Hematopoietic multipotent progenitor cell treated with erythropoietin and hydrocortisone succinate and interleukin-3 and kit ligand, for 15 days (in vitro differentiated cells): ENCODE results near the gene KRTAP19-3.
"Not testable (repeated sequence)": the region's sequence is repeated elsewhere in the genome, so short reads cannot be mapped to it uniquely, and the experiment has no call there.

Source experiments
- DNase-seq: peaks from one replicate; pipeline ENCODE4 v3.0.0-alpha.2; 2015; ENCODE audit warnings: low spot score

The KRTAP19-3 gene

DNA sequence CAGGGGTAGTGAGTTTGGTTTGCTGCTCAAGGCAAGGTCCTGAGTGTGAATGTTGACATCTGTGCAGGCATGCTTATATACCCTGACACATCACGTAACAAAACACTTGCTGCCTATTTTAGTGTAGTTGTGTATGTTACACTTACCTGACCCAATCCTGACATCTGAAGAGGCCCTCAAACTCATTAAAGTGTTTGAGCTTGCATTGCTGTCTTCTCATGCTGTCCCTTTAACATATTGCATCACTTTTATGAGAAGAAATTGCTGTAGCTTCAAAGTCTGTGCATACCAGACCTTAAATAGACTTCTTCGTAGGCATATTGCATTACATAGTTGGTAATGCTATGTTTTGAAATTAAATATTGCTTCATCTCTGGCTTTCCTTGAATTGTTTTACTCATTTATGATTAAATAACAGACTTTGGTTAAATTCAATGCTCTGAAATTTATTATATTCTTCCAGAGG lies at the start of gene KRTAP19-3:
TSS of gene KRTAP19-3 (minus strand) at position 51 of the 466 bp plus-strand sequence. CDS start 56 bp downstream, outside the sequence.
- DNase-seq: no peak

DNA sequence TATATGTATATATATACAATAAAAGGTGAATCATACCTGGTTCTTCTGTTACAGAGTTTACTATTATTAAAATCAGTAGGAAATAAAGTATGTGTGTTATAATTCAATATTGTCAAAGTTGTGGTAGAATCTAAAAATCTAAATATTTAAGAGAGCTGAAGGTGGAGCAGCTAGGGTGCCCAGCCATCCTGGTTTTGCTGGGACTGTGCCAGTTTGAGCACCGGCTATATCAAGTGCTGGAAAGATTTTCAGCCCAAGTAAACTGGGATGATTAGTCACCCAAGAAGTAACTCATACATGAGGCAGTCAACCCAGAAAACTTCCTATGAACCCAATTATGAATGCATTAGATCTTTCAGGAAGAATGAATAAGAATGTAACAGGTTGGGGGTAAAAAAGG lies 27.1 kb upstream of the KRTAP19-3 start:
- DNase-seq: no peak

DNA sequence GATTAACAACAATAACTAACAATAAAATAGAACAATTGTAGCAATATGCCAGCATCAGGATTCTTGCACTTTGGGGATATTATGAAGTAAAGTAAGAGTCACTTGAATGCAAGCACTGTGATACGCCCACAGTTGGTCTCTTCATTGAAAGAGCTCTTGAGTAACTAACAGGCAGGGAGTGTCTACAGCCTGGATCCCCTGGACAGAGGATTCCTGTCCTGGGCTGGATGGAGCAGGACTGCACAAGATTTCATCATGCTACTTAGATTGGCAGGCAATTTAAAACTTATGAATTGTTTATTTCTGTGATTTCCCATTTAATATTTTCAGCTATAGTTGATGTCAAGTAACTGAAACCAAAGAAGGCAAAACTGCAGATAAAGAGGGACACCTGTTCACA lies 23.9 kb upstream of the KRTAP19-3 start:
- DNase-seq: no peak

DNA sequence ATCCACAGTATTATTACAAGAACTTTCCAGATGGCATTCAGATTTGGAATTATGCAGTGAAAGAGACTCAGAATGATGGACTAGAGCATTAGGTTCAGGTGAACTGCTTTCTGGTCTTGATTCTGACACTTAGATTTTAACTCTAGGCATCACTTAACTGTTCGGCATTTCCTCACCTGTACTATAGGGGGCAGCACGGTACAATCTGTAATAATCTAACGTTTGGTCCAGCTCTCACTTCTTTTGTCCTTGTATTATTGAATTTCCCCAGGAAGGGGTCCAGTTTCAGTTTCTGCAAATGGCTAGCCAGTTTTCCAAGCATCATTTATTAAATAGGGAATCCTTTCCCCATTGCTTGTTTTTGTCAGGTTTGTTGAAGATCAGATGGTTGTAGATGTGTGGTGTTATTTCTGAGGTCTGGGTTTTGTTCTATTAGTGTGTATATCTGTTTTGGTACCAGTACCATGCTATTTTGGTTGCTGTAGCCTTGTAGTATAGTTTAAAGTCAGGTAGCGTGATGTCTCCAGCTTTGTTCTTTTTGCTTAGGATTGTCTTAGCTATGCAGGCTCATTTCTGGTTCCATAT lies 13.9 kb upstream of the KRTAP19-3 start:
- DNase-seq: not testable (repeated sequence)

DNA sequence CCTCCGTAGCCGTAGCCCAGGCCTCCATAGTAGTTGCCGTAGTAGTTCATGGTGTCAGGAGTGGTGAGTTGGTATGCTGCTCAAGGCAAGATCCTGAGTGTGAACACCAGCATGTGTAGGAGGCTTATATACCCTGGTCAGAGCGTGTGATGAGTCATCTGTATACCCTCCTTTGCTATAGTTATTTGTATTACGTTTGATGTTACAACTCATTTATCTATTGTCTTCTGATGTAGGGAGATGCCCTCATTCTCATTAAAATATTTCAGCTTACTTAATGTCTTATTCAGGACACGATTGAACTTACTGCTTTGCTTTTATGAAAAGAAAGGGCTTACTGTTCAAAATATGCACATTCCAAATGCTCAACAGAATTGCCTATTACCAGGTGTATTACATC lies 10.2 kb upstream of the KRTAP19-3 start, which contains the start of gene KRTAP19-5:
TSS of gene KRTAP19-5 (minus strand) at position 101 of the 400 bp plus-strand sequence. CDS start at position 50, 51 bp downstream.
- DNase-seq: no peak

DNA sequence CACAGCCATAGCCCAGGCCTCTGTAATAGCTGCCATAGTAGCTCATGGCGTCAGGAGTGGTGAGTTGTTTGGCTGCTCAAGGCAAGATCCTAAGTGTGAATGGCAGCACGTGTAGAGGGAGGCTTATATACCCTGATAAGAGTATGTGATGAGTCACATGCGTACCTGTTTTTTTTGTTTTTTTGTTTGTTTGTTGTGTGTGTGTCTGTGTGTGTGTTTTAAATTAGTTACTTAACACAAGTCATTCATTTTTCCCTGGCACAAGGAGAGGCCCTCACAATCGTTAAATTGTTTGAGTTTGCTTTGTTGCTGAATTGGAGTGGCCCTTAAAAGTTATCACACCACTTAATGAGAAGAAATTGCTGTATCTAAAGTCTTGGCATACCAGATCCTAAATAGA lies 5.3 kb upstream of the KRTAP19-3 start, which contains the start of gene KRTAP19-4:
TSS of gene KRTAP19-4 (minus strand) at position 101 of the 400 bp plus-strand sequence. CDS start at position 46, 55 bp downstream.
- no peak for DNase-seq

DNA sequence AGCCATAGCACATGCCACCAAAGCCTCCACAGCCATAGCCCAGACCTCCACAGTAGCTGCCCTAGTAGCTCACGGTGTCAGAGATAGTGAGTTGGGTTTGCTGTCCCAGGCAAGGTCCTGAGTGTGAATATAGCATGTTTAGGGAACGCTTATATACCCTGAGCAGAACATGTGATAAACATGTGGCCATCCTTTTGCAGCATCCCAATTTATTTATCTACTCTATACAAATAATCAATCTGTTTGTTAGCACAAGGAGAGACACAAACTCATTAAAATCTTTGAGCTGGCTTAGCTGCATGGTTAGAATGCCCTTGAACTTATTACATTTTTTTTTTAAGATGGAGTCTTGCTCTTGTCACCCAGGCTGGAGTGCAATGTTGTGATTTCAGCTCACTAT lies 4.5 kb downstream of the KRTAP19-3 start, which contains the start of gene KRTAP19-2:
TSS of gene KRTAP19-2 (minus strand) at position 101 of the 400 bp plus-strand sequence. CDS start at position 13, 88 bp downstream.
- no peak for DNase-seq

DNA sequence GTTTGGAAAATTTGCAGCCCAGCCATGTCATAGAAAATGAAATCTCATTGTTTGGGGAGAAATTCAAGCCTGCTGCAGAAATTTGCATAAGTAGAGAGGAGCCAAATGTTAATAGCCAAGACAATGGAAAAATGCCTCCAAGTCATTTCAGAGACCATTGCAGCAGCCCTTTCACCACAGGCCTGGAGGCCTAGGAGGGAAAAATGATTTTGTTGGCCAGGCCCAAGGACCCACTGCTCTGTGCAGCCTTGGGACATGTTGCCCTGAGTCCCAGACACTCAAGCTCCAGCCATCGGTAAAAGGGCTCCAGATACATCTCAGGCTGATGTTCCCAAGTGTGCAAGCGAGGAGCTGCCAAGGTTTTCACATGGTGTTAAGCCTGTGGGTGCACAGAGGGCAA lies 5.6 kb downstream of the KRTAP19-3 start:
- DNase-seq: no peak

DNA sequence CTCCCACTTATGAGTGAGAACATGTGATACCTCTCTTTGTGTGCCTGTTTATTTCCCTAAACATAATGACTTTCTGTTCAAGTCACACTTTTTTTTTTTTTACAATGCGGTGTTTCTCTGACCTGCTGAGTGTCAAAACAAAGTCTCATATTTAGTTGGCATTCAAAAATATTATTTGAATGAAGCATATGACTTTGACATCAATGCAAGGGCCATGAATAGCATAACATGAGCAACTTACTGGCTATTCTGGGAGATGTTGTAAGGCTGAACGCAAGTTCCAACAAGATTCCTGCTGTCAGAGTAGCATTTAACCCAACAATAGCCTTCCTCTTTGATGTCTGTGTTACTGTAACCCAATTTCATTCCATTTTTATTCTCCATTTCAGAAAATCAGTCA lies 9.7 kb downstream of the KRTAP19-3 start:
- DNase-seq: no peak

DNA sequence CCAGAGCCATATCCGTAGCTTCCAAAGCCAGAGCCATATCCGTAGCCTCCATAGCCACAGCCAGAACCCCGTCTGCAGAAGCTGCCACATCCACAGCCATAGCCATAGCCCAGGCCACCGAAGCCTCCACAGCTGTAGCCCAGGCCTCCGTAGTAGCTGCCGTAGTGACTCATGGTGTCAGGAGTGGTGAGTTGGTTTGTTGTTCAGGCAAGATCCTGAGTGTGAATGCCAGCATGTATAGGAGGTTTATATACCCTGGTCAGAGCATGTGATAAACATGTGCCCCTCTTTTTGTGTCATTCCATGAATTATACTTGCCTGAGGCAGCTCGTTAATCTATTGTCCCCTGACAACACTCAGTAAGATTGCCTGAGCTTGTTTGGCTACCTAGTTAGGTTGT lies 11.7 kb downstream of the KRTAP19-3 start, which contains the start of gene KRTAP19-1:
TSS of gene KRTAP19-1 (minus strand) at position 223 of the 400 bp plus-strand sequence. CDS start at position 173, 50 bp downstream.
- no peak for DNase-seq

DNA sequence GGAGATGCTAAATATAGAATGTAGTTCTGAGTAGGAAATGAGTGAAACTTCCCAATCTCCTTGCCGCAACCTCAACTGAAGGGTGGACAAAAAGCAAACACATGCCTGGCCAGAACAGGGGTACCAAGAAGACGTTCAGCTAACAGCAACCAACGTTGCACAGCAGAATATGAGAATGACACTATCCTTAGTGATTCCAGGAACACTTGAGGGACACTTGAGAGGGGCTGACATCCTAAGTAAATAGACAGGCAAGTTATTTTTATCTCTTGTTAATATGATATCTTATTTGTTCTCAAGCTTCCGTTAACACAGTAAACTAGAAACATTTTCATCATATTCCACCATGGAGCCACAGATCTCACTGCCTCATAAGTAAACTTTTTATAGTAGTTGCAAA lies 12.6 kb downstream of the KRTAP19-3 start:
- no peak for DNase-seq

DNA sequence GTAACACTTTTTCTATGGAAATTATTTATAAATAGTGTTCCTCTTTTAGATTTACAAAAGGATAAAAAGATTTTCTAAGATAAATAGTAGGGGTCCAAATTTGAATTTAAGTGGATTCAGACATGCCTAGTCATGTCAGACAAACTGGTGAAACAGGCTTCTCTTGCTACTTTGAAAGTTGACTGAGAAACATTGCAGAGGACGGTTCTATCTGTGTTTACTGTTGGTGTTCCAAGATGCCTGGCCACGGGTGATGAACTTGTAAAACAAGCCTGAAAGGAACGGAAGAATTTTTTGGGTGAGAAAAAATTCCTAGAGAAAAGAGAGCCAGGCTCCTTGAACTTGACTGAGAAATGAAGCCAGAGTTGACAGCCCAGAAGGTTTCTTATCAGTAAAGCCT lies 13.8 kb downstream of the KRTAP19-3 start:
- DNase-seq: no peak

DNA sequence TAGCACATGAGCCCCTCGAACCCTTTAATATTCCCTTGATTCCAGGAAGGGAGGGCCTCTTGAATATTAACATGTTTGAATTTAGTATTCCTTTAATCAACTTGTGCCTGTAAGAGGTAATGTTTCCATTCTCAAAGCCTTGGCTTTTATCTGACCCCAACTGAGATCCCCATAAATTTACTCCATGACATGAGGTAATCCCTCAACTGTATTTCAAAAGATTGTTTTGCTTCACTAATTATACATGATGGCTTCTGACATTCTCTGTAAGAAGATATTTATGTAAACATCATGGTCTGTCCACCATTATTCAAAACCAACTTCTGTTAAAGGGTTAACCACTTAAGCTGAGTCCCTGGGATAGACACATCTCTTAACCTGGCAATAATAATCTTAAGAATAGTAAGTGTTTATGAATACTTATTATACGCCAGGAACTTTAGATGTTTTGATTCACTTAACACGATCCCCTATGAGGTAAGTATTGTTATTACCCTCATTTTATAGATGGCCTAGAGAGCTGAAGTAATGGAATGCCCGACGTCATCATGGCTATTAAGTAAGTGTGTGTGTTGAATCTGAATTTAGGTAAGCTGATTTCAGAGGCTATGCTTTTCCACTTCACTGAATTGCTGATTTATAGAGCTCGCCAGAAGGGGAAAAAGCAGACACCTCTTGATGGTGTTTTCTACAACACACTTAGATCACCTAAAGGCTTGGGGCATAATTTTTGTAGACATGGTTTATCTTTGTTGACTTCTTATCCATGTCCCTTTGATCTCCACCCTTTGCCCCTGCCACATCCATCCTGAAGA lies 22.7 kb downstream of the KRTAP19-3 start:
- DNase-seq: no peak

DNA sequence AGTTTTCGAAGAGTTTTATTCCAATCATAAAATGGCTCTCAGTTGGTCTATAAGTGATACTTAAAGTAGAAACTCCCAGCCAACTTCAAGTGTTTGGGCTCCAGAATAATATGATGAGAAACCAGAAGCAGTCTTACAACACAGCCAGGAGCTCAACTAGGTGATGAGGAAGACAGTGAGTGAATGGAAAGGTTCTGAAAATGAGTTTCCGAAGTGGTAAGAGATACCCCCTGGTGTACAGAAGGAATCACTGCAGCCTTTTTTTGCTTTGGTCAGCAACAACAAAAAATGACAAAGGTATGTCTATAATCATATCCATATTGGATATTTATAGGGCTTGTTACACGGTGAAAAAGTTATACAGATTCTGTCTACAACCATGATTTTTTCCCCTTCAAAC lies 28.1 kb downstream of the KRTAP19-3 start:
- DNase-seq: no peak

DNA sequence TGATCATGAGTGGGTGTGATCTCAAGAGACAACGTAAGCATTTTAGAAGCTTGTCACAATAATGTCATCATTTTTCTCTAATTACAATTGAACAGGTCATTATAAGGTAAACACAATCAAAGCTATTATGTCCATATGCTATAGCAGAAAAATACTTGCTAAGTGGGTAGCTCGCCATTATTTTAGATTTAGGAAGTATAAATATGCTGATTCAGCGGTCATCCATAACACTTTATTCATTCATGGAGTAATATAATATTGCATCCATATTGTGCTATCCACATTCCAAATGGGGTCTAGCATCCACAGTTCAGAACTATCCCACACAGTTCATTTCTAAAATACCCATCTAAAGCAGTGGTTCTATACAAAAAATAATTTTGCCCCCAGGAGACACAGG lies 43.3 kb downstream of the KRTAP19-3 start:
- DNase-seq: no peak

DNA sequence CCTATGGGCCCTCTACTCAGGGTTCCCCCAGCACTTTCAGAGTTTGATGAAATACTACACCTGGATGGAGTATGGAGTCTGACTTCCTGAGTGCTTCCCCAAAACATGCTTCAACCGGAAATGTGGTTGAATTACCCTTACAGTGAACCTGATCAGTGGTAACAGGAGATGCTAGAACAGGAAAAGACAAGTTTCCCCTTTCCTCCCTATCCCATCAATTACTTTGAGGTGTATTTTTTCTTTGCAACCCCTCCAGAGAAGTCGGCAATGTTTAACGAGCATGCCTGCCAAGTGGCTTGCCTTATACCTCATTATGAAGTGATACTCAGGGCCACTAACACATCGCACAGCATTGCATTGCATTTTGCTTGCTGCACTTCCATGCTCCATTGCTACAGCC lies 44.8 kb downstream of the KRTAP19-3 start:
- DNase-seq: no peak

DNA sequence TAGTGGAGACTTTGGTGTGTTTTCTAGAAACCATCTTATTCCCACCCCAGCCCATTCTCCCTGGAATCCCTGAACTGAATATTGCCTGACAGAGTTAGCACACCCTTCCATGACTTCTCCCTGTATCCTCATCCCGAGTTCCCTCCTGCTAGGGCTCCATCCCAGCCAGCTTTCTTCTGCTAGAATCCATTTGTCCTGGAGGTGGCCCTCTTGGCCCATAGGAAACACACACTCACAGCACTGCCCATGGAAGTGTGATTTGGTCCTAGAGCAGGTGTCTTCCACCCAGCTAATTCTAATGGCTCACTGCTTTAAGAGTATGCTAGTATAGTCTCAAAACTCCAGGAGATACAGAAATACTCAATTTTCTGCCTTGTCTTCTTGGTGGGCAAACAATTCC lies 47.6 kb downstream of the KRTAP19-3 start:
- DNase-seq: no peak

DNA sequence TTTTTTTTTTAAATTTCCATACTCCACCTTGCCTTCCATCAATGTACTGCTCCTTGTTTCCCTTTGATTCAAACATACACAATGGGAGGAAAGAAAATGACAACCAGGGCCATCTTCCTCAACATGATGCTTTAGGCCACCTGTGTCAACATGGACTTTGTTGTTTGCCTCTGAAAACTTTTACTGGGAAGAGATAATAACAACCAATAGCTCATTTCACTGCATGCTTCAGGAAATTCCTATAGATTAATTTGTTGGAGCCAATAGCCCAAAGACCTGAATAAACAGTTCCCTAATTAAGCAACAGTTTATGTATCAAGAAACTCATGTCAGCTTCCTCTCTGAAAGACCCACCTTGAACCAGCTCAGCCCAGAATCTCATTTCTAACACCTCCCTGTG lies 48.6 kb downstream of the KRTAP19-3 start:
- DNase-seq: no peak
